OCI-LY1 (cell line): Measurements from ENCODE around the gene LBHD2.

Experiments used
- CTCF ChIP-seq: fragments of 200-600 bp; sonication (generic), shearing (Covaris generic); IDR thresholded peaks from 2 replicates; pipeline ENCODE4 v1.5.1; 2017; ENCODE audit warnings: mild to moderate bottlenecking, antibody characterized with exemption, low read length, moderate library complexity, mixed read lengths
- EZH2 ChIP-seq: fragments of 200-600 bp; sonication (generic), shearing (Covaris generic); IDR thresholded peaks from 2 replicates; pipeline ENCODE4 v1.8.0; 2017; ENCODE audit warnings: borderline replicate concordance, mixed run types, mild to moderate bottlenecking, antibody characterized with exemption, low read length, moderate library complexity, mixed read lengths

- no peak for TF ChIP-seq CTCF
- no peak for TF ChIP-seq EZH2
These were observed 38.0 kb downstream of the LBHD2 start for GRCh38 chr14:103121846-103122584.
